ENCODE data around the gene ZMYM3.

- no peak for TF ChIP-seq CTCF (IDR thresholded peaks at IDR 0.05; ENCODE audit: low read depth, low read length, poor library complexity, severe bottlenecking)
- TF ChIP-seq EZH2phosphoT487 (IDR thresholded peaks at IDR 0.05; ENCODE audit: borderline replicate concordance, low read length), result no peak
Measured at GRCh38 chrX:71195964-71196649, 57.8 kb downstream of the ZMYM3 start.
